HG03103 (cell line): ENCODE data around the gene SCGB3A1.

Experiments used
- ATAC-seq: cut with Tn5 transposase; IDR thresholded peaks from one replicate; pipeline ENCODE4 v1.9.1; 2021; ENCODE audit warnings: low read depth; ENCODE audit not compliant: unreplicated experiment

SCGB3A1 gene

DNA sequence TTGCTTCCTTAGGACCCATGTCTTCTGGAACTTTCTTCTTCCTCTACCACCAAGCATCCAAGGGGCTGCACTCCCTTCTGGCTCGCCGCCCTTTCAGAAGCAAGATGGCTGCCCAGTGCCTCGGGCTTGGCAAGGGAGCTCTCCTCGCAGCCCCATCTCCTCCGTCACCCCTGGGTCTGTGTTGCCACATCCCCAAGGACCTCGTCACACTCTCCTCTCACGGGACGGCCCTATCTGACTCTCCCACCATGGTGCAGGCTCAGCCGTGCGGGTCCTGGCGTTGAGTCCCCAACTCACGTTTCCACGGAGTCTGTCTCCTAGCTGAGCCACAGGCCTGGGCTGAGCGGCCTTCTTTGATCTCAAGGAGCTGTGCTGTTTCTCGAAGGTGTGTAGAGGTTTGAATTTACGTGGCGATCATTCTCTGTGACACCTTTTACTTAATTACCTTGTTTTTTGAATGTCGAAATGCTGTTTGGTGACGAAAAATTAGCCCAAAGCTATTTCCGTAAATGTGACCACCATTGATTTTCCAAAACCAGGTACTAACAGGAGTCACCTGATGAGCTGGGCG lies 15.0 kb upstream of the SCGB3A1 start:
- ATAC-seq = no peak

DNA sequence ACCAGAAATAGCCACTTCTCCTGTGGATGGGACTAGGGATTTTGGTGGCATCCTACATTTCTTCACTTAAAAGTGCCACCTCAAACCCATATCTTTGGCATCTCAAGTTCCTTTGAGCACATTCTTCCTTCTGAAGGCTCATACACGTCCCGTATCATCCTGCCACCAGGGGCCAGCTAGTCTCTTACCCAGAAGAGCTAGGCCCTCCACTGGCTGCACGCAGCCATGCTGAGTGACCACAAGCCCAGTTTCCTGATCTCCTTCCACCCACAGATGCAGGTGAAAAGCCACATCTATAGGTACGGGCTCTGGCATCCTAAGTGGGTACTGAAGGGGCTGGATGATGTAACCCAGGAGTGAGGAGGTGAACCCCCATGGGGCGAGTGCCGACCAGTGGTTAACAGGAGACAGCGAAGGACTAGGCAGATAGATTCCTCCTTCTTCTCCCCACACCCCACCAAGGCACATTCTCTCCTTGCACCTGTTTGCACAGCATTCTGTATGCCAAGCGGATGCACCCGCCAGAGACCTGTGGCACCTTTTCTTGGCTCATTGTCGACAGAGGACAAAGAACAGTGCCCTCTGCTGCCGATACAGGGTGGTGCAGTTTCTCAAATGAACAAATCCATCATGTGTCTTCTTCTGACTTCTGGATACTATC lies 14.4 kb upstream of the SCGB3A1 start:
- ATAC-seq = no peak

DNA sequence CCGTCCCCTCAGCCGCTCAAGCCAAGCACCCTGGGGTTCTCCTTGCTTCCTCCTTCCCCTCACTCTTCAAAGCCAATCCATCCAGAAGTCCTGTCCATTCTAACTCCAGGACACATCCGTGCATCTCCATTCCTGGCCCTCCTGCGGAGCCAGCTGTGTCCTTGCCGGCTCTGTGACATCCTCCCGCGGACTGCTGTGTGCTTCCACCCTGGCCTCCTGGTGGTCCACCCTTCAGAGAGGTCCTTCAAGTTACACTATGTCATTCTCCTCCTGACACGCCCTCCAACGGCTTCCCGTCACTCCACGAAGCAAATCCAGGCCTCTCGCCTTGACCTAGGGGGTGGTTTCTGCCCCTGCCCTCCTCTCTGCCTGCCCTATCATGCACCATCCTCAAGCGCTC lies 13.0 kb upstream of the SCGB3A1 start:
- ATAC-seq = no peak

DNA sequence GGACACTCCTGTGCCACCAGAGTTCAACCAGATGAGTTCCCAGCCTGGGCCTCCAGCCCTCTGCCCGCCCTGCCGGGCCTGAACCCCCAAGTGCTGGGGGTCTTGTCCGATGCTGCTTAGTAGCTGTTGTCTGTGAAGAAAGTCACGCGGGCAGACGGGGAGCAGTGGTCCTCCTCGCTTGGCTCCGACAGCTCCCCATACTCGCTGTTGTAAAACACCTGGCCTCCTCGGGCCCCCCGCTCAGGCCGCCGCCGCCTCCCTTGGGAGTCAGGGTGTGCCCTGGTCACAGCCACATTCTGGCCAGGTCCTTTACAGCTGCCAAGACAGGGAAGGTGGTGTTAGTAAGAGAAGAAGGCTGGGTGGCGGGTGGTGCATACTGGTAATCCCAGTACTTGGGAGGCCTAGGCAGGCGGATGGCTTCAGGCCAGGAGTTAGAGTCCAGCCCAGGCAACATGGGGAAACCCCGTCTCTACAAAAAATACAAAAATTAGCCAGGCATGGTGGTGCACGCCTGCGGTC lies 11.8 kb upstream of the SCGB3A1 start:
- ATAC-seq = no peak

DNA sequence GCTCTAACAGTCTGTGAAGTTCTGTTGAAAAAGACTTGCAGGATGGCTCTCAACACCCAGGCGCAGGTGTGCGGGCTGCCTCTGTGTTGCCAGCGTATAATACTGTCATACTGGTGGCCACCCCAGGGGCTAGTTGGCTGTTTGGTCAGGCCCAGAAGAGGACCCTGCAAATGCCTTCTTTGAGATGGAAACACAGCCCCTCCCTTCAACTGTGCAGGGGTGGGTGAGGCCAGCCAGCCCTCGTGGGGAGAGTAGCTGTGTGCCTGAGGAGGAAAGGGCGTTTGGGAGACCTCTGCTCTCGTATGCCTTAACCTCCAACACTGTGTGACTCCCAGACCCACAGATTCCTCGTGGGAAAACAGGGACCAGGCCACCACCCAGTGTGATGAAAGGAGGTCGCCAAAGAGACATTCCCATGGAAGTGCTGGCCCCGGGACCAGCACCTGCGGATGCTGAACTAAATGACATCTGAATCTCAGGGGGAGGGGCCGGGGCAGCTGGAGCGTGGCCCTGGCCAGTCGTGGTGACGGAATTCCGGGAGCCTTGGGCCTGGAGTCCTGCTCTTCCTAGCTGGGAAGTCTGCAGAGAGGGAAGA lies 11.3 kb upstream of the SCGB3A1 start:
- ATAC-seq = no peak

DNA sequence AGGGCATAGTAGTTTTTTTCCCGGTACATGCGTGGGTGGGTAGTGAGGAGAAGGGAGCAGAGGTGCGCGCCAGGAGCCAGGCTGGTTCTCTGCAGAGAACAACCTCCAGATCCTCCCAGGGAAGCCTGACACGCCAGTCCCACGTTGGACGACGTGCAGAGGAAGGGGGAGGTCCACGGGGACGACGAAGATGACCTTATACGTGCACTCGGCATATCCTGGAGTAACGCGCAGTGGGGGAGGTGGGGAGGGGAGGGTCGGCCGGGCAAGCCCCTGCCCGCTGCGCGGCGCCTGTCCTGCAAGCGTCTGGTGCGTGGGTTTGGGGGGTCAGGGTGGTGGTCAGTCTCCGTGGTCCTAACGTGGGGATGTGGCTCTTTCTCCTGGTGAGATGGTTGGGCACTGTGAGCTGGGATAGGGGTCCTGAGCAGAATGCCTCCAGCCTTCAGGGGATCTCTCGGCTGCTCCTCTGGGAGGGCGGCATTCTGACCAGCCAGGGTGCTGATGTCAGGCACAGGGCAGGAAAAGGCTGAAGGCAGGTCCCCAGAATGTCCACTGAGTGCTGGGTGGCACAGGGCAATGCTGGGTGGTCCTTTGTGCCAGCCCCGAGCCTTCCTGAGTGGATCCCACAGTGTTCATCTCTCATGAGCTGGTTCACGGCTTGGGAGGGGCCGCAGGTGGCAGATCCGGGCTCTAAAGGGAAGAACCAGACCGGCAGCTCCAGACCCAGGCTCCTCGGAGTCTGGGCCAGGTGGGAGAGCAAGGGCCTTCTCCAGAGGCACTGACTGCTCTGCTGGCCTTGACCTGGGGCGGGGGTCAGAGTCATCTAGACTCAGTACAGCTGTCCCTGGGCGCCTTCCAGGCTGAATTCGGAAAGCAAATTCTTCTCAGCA lies 10.5 kb upstream of the SCGB3A1 start:
- ATAC-seq = no peak

DNA sequence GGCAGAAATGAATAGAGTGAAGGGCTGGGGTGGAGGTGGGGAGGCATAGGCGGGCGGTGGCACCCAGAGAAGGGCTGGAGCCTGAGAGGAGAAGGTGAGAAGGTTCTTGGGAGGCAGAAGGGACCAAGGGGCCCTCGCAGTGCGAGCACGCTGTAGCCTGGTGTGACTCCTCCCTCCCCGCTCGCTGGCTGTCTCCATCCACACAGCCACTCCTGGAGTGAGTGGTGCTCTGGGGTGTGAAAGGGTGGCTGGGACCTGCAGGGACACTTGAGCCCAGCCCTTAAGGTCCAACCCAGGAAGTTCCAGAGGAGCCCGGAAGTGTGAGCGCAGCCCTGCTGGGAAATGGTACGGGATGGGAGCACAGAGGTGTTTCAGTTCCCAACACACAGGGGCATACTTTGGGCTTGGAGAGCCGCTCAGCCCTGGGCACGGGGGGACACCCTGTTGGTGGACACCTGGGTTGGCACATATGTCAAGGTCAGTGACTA lies 9.3 kb upstream of the SCGB3A1 start:
- ATAC-seq = no peak

DNA sequence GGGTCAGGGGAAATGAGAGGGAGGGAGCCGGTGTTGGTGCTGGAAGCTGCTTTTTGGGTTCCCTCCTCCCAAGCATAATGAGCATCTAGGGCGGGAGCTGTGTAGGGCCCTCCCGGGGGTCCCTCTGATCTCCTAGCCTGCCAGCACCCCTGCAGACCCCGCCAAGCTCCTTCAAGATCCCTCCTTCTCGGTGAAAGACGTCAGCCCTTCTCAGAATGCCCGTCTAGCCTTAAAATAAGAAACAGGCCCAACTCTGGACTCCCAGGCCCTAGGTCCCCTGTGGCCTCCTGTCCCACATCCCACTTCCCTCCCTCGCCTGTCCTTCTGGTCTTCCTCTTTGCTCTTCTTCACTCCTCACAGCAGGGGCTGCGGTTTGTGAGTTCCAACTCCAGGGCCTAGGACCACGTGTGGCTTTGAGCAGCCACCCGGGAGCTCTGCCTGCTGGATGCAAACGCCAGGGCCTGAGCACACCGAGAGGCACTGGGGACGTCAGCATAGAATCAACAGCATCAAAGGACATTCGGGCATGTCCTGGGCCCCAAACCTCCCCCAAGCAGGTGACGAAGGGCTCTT lies 8.8 kb upstream of the SCGB3A1 start:
- ATAC-seq = no peak

DNA sequence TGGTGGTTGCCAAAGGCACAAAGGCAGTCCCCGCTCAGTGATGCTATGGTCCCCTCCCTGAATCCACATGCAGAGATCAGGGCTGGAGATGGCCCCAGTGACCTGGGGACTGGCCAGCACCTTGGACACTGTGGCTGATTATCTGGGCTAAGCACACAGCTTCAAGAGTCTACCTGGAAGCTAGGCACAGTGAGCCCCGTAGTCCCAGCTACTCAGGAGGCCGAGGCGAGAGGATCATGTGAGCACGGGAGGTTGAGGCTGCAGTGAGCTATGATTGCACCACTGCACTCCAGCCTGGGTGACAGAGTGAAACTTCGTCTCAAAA lies 8.3 kb upstream of the SCGB3A1 start:
- ATAC-seq = no peak

DNA sequence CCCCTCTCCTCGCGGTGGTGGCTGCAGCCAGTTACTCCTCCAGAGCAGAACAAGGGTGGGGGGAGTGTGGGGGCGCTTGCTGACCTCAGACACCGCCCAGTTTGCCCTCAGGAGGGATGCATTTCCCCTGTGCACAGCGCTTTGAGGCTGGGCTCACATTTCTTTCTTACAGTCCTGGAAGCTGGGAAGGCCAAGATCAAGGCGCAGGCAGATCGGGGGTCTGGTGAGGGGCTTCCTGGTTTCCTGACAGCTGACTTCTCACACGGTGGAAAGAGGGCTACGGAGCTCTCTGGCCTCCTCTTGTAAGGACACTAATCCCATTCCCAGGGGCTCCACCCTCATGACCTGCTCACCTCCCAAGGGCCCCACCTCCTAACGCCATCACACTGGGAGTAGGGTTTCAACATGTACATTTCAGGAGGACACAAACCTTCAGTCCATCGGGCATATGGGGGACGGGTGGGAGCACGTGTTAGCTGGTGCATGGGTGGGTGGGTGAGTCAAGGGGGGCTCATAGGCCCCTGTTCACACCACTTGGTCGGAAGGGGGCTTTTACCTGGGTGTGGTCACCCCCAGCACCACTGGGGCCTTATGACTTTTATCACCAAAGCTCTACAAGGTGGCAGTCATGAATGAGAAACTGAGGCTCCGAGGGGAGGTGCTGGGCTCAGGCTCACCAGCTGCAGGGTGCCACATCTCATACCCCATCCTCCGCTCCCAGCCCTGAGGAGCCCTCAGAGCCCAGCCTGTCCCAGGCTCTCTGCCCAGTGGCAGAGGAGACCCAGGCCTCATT lies 7.7 kb upstream of the SCGB3A1 start:
- no peak for ATAC-seq

DNA sequence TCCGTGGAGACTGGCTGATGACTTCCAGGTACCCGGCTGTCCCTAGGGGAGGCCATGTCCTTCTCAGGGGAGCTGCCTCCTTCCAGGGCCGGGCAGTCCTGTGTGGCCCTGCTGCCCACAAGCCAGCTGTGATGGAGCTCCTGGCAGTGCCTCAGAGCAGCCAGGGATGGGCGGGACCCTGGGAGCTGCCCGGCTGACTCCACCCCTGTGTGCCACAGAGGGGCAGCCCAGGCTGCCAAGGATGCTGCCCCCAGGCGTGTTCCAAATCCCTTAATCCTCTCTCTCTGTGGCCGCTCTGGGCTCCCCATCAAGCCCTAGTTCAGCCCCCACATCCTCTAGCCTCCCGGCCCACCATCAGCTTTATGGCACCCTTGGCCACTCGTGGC lies 7.0 kb upstream of the SCGB3A1 start:
- ATAC-seq = no peak

DNA sequence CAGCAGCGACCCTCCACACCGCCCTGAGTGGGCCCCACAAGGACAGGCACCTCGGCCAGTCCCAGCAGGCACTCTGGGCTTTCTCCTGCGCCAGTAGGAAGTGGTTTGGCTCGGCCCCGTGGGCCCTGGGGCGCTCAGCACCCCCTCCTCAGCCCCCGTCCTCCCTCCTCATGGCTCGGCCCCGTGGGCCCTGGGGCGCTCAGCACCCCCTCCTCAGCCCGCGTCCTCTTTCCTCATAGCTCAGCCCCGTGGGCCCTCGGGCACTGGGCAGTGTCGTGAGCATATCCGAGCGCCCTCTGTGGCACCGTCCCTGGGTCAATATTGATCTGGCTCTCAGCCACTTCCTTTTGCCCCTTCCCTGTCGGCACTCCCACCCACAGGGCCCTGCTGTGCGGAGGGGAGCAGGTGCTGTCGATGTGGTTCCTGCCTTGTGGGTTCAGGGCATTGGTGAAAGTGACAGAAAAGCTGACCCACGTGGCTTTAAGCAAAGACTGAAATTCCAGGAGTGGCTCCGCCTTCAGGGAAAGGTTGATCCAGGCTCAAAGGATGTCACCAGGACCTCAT lies 5.5 kb upstream of the SCGB3A1 start:
- ATAC-seq = no peak

DNA sequence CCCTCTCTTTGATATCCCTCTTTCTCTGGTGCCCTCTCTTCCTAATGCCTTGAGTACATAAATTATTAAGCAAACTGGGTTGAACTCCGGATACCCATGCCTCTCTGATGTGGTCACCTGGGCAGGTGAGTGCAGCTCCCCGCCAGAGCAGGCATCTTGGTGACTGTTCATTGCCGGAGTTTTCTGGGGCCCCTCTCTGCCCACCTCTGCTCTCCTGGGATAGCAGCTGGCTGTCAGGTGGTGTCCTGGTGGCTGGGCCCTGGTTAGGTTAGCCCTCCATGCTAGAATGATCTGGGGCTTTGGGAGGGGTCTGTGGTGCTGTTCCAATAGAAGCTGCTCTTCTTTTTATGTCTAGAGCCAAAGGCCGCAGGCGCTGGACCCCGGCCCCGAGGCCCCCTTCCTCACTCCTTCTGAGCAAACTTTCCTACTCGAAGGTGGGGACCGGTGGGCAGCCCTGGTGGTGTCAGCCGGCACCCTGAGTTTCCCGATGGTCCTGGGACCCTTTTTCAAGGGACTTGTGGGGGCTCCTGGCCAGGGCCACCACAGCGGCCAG lies 4.9 kb upstream of the SCGB3A1 start:
- ATAC-seq = no peak

DNA sequence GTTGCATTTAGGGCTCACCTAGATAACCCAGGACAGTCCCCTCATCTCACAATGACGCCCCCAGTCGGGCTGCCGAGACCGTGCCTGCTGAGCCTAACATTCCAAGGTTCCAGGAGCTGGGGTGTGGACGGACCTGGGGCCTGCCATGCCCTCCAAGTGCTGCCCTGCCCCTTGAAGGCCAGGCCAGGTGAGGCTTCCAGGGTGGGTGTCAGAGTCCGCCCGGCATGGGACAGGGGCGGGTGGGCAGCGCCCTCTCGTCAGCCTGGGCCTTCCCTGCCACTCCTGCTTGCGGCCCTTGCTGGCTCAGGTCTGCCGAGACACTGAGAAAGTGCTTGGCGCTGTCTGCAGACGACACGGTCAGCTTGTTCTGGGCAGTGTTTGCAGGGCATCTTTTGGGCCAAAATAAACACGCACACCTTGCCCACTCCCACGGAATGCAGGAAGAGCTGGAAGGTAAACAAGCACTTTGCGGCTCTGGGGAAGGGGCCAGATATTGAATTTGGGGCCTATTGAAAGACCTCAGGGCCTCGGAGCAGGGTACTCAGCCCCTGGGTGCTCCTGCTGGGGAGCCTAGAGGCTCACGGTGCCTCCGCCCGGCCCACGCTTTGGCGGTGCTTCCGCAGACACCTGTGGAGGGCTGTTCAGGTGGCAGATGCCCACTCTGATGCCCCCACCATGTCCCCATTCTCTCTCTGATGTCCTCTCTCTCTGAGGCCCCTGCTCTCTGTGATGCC lies 4.2 kb upstream of the SCGB3A1 start:
- no peak for ATAC-seq

DNA sequence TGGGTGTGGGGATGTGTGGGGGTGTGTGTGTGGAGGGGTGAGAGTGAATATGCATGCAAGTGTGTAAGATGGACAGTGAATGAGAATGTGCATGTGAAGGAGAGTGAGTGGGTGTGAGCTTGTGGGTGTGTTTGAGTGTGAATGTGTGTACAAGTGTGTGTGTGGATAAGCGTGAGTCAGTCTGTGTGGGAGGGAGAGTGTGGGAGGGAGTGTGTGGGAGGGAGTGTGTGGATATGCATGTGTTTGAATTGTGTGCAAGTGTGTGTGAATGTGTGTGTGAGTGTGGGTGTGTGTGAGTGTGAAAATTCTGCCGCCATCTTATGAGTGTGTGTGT lies 3.7 kb upstream of the SCGB3A1 start:
- ATAC-seq = no peak

DNA sequence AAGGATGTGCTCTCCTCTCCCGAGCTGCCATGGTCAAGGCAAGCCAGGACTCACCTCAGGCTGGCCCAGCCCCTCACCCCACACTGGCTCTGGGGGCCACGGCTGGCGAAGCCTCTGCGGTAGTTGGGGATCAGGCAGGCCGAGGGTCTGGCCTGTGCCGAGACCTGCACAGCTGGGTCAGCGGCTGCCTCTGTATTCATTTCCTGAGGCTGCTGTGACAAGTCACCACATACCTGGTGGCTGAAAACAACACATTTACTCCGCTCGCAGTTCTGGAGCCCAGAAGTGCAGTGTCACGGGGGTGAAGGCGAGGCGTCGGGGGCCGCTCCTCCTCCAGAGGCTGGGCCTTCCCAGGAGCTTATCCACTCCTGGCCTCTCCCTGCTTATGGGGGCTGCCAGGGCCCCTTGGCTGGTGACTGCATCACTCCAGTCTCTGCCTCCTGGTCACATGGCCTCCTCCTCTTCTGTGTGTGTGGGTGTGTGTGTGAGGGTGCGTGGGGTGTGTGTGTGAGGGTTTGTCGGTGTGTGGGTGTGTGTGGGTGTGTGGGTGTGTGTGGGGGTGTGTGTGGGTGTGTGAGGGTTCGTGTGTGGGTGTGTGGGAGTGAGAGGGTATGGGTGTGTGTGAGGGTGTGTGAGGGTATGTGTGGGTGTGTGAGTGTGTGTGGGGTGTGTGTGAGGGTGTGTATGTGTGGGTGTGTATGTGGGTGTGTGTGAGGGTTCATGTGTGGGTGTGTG lies 3.2 kb upstream of the SCGB3A1 start:
- ATAC-seq = no peak

DNA sequence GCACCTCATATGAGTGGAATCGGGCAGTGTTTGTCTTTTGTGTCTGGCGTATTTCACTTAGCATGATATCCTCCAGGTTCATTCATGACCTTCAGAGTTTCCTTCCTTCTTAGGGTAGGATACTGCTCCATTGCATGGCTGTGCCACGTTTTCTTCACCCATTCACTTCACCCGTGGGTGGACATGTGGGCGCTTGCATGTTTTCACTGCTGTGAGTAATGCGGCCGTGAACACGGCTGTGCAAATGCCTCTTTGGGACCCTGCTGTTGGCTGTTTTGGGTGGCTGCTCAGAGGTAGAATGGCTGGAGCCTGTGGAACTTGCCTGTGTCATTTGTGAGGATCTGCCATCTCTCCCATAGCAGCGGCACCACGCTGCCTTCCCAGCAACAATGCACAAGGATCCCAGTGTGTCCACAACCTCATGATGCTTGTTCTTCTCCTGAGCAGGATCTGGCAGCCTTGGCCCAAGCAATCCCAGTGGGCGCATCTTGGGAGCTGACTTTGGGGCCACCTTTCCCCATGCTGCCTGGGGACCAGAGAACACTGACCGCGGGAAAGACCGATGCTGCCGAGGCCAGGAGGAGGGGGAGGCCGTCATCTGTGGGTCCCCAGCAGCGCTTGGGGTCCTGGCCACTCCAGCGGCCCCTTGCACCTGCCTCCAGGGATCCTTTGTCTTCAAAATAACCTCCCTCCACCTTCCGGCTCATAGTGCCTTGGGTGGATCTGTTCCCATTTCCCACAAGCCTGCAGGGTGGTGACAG lies 2.3 kb upstream of the SCGB3A1 start:
- ATAC-seq = no peak

DNA sequence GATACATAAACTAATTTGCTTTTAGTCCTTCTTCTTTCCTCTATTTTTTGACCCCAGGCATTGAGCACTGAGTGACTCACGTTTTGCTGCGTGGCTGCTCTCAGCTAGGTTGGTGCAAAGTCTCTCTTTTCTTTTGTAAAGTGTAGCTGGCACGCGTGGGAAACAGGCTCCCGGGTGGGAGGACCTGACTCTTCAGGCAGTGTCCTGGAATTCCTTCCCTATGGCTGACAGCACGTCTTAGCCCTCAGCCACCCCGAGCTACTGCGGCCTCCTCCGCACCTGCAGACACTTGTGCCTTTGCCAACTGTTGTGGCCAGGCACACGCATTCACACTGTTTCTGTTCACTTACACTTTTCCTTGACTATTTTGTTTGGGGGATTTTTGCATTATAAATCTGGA lies 877 bp upstream of the SCGB3A1 start:
- ATAC-seq = no peak
